GM12878 (cell line): ENCODE measurements around the gene GARRE1. TPM values are rescaled to one million over a fixed set of nuclear protein-coding genes. Genes with fewer than 3 reads are reported as not detected.

Experiments used
- ATAC-seq: fragments of 200-7000 bp; cut with Tn5 transposase; 3 replicates; pipeline ENCODE4 v1.9.1; 2020; ENCODE audit warnings: mild to moderate bottlenecking, moderate library complexity
- BruUV-seq: library from RNA; stranded (reverse); fragments of 400-500 nt; replicated peaks from 2 replicates; lab custom pipeline; 2021; lab: Mats Ljungman, UMichigan
- CTCF ChIA-PET: fragments of 300-600 bp; sonication (Branson Sonifier 250); formaldehyde crosslinking; extraction: SDS; loops from one replicate; lab custom pipeline; 2021; ENCODE audit warnings: inconsistent platforms; lab: Yijun Ruan, JAX
- POLR2A ChIA-PET: fragments of 350-600 bp; formaldehyde crosslinking; extraction: SDS; loops from one replicate; lab custom pipeline; 2021; ENCODE audit warnings: inconsistent platforms; lab: Charles Lee
- RAD21 ChIA-PET: fragments of 300-600 bp; sonication (Branson Sonifier 250); formaldehyde crosslinking; loops from one replicate; lab custom pipeline; 2023; ENCODE audit warnings: antibody characterized with exemption; ENCODE audit not compliant: unreplicated experiment; lab: Charles Lee
- SMC1A ChIA-PET: fragments of 300-600 bp; sonication (Branson Sonifier 250); formaldehyde crosslinking; loops from one replicate; lab custom pipeline; 2023; ENCODE audit not compliant: unreplicated experiment, uncharacterized antibody; lab: Charles Lee
- DNase-seq: peaks from one replicate; pipeline ENCODE4 v3.0.0-alpha.2; 2011; ENCODE audit warnings: low read depth, low spot score
- FAIRE-seq: peaks from 3 replicates; lab custom pipeline; 2011; peaks lifted over from hg19 to GRCh38; lab: Jason Lieb, UNC
- H2AFZ ChIP-seq: 2 replicates; pipeline ENCODE4 v1.6.0; 2011; ENCODE audit warnings: low read depth, low read length, control low read depth; ENCODE audit not compliant: control insufficient read depth
- H3K27ac ChIP-seq: 2 replicates; pipeline ENCODE4 v1.5.1; 2011; ENCODE audit warnings: control low read depth; ENCODE audit not compliant: control insufficient read depth, insufficient read depth
- H3K27me3 ChIP-seq, 2 experiments: replicated peaks in 1 of 2; 2 replicates each; pipeline versions ENCODE4 v1.6.0 to v1.6.1; 2011; ENCODE audit warnings: low read length in 1 of 2; ENCODE audit not compliant: control insufficient read depth in 2 of 2, insufficient read depth in 2 of 2
- H3K36me3 ChIP-seq, 2 experiments: 2 replicates each; pipeline ENCODE4 v1.5.1; 2011; ENCODE audit warnings: low read length in 1 of 2; ENCODE audit not compliant: control insufficient read depth in 2 of 2, insufficient read depth in 2 of 2
- H3K4me1 ChIP-seq: 2 replicates; pipeline ENCODE4 v1.6.1; 2011; ENCODE audit warnings: mild to moderate bottlenecking, low read length, moderate library complexity, mixed read lengths; ENCODE audit not compliant: control insufficient read depth, insufficient read depth
- H3K4me2 ChIP-seq: 2 replicates; pipeline ENCODE4 v1.6.0; 2011; ENCODE audit warnings: control low read depth; ENCODE audit not compliant: control insufficient read depth, insufficient read depth
- H3K4me3 ChIP-seq: fragments of 200-600 bp; sonication (generic); 2 replicates; pipeline ENCODE4 v1.5.1; 2016
- H3K79me2 ChIP-seq: 2 replicates; pipeline ENCODE4 v1.6.0; 2011; ENCODE audit warnings: low read length; ENCODE audit not compliant: control insufficient read depth, insufficient read depth
- H3K9ac ChIP-seq: 2 replicates; pipeline ENCODE4 v1.8.0; 2011; ENCODE audit warnings: low read length, control low read depth, mixed read lengths; ENCODE audit not compliant: control insufficient read depth, insufficient read depth
- H3K9me3 ChIP-seq: replicated peaks from 3 replicates; pipeline ENCODE4 v1.5.1; 2011; ENCODE audit warnings: mild to moderate bottlenecking, low read length; ENCODE audit not compliant: control insufficient read depth, insufficient read depth
- H4K20me1 ChIP-seq: 2 replicates; pipeline ENCODE4 v1.6.0; 2011; ENCODE audit not compliant: control insufficient read depth, insufficient read depth
- BMI1 ChIP-seq: fragments of 450-650 bp; IDR thresholded peaks from 2 replicates; pipeline ENCODE4 v1.6.1; 2016; ENCODE audit warnings: mild to moderate bottlenecking, moderate library complexity, borderline replicate concordance
- CBFB ChIP-seq: IDR thresholded peaks from 2 replicates; pipeline ENCODE4 v1.6.1; 2016; ENCODE audit warnings: antibody characterized with exemption, low read depth
- CHD4 ChIP-seq: fragments of 200-600 bp; sonication (generic); IDR thresholded peaks from 2 replicates; pipeline ENCODE4 v1.6.1; 2016; ENCODE audit warnings: mild to moderate bottlenecking
- FOXK2 ChIP-seq: fragments of 450-650 bp; IDR thresholded peaks from 2 replicates; pipeline ENCODE4 v1.6.1; 2017; ENCODE audit warnings: mild to moderate bottlenecking, moderate library complexity
- HDAC2 ChIP-seq: fragments of 200-600 bp; sonication (generic); IDR thresholded peaks from 2 replicates; pipeline ENCODE4 v1.6.1; 2017
- HDGF ChIP-seq: fragments of 450-650 bp; IDR thresholded peaks from 2 replicates; pipeline ENCODE4 v1.6.1; 2016; ENCODE audit warnings: antibody characterized with exemption
- JUNB ChIP-seq: IDR thresholded peaks from 2 replicates; pipeline ENCODE4 v1.6.1; 2016; ENCODE audit warnings: antibody characterized with exemption, mild to moderate bottlenecking
- NRF1 ChIP-seq: conservative IDR thresholded peaks from 2 replicates; pipeline ENCODE4 v1.6.1; 2011; ENCODE audit warnings: mild to moderate bottlenecking, low read depth, low read length, improper control_type of control experiment
- PAX5 ChIP-seq: IDR thresholded peaks from 2 replicates; pipeline ENCODE4 v1.6.1; 2011; ENCODE audit warnings: low read depth, low read length, borderline replicate concordance
- PAX8 ChIP-seq: fragments of 450-650 bp; IDR thresholded peaks from 2 replicates; pipeline ENCODE4 v1.6.1; 2017; ENCODE audit warnings: mild to moderate bottlenecking, moderate library complexity
- RAD21 ChIP-seq: IDR thresholded peaks from 2 replicates; pipeline ENCODE4 v1.6.1; 2011; ENCODE audit warnings: mild to moderate bottlenecking, low read depth, low read length, moderate library complexity; ENCODE audit not compliant: insufficient read depth
- RUNX3 ChIP-seq: IDR thresholded peaks from 2 replicates; pipeline ENCODE4 v1.6.1; 2012; ENCODE audit warnings: low read length, inconsistent platforms
- SMAD1 ChIP-seq: fragments of 450-650 bp; IDR thresholded peaks from 2 replicates; pipeline ENCODE4 v1.6.1; 2018; ENCODE audit warnings: mild to moderate bottlenecking, low read depth; ENCODE audit not compliant: partially characterized antibody
- WGBS: methylation state at CpG from one replicate; pipeline ENCODE4 v1.1.6; 2016; ENCODE audit warnings: low lambda C conversion rate; ENCODE audit not compliant: insufficient replicate concordance, insufficient coverage; ENCODE audit errors: missing lambda C conversion rate; 5-methylcytosine and 5-hydroxymethylcytosine counted together
- in situ Hi-C: fragments of 300-500 bp; cut with MboI; formaldehyde crosslinking; loops from 9 replicates; pipeline ENCODE4 v1.14.3; 2018; ENCODE audit warnings: mixed read lengths
- intact Hi-C: fragments of 100-400 bp; cut with micrococcal nuclease; formaldehyde crosslinking; loops from one replicate; pipeline ENCODE4 v1.14.2; 2022; ENCODE audit not compliant: unreplicated experiment
- polyA plus RNA-seq, 11 experiments: library from polyadenylated mRNA; depleted of rRNA in 4 of 11; unstranded in 6 of 11; stranded (reverse) in 5 of 11; fragments of >200 nt; fragmentation: Nextera tagmentation in 4 of 11; fragmentation: Illumina TruSeq in 1 of 11; extraction: Ambion mirVana in 4 of 11; extraction: Trizol in 1 of 11; gene quantifications; 1 replicate in 1 of 11; 2 replicates in 10 of 11; pipeline versions ENCODE4 v1.2.1 to v1.2.3, GENCODE V29; 2011 to 2016; ENCODE audit warnings: inconsistent platforms in 2 of 11, missing spikeins in 2 of 11, low read depth in 1 of 11
- total RNA-seq, 4 experiments: library from RNA; depleted of rRNA in 3 of 4; stranded (reverse); fragments of >200 nt in 3 of 4; fragmentation: Illumina TruSeq in 1 of 4; extraction: Trizol in 1 of 4; gene quantifications; 2 replicates each; pipeline versions ENCODE4 v1.2.1 to v1.2.3, GENCODE V29; 2013 to 2021
- TF ChIP-seq, protein P1 (sequence below): fragments of 450-650 bp; IDR thresholded peaks from 2 replicates; pipeline ENCODE4 v1.6.1; 2017; ENCODE audit warnings: antibody characterized with exemption, mild to moderate bottlenecking, moderate library complexity

Gene GARRE1
- total and polyA plus RNA-seq, 10 of the 15 experiments (the other 5 are each of a cell fraction or from before 2014, with no cell fraction given), result 1.1 to 9.4 (median 5.1) TPM

DNA sequence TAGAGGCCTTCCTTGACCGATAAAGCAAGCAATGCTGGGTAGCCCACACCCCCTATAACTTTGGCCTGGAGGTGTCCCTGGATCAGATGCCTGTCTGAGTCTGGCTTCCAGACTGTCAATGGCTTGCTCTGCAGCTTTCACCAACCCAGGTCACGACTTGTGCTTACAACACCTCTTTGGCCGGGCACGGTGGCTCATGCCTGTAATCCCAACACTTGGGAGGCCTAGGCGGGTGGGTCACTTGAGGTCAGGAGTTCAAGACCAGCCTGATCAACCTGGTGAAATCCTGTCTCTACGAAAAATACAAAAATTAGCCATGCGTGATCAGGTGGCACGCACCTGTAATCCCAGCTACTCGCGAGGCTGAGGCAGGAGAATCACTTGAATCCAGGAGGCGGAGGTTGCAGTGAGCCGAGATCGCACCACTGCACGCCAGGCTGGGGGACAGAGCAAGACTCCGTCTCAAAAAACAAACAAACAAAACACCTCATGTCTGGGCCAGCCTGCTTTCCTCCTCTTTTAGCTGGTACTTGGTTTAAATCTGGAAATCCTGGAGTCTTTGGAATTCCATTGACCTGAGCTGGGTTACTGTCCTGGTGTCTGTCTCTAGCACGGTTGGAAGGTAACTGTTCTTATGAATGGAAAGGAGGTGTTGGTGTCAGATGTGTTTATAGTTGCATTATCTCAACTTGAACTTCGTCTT, 10.3 kb upstream of the GARRE1 start:
- FAIRE-seq (no peak), ATAC-seq (no peak), DNase-seq (no peak)
- H3K4me3 ChIP-seq, result no peak overlapping the region
- H4K20me1 ChIP-seq, result no peaks in the 10 kb centered on the region
- no peak overlapping the region for H3K27ac ChIP-seq
- H3K9me3 ChIP-seq, result no peaks in the 10 kb centered on the region
- no peak overlapping the region for H2AFZ ChIP-seq
- H3K36me3 ChIP-seq, result no peaks in the 10 kb centered on the region
- CTCF ChIA-PET, result interaction anchor here (1.2 kb wide), 1 partner anchor 28 kb away, joined by 3 read pairs; no protein-coding TSS in a partner anchor
- H3K4me2 ChIP-seq, result no peak overlapping the region
- no peak overlapping the region for H3K9ac ChIP-seq
- SMC1A ChIA-PET, result no interaction called here
- POLR2A ChIA-PET, result no interaction called here
- no peaks in the 10 kb centered on the region for H3K79me2 ChIP-seq
- WGBS, result 71% methylated on average over 17 of the region's 17 CpGs
- in situ Hi-C loops, result no loop called here
- H3K27me3 ChIP-seq, result no peaks in the 10 kb centered on the region
- no TSS peak for BruUV-seq
- no peak for TF ChIP-seq PAX8
- no peak for TF ChIP-seq CHD4
- TF ChIP-seq NRF1, result no peak
- TF ChIP-seq SMAD1, result no peak
- no peak for TF ChIP-seq CBFB
- no peak for TF ChIP-seq BMI1
- TF ChIP-seq RUNX3, result no peak
- no peak for TF ChIP-seq HDGF
- TF ChIP-seq RAD21, result no peak
- TF ChIP-seq HDAC2, result no peak
- TF ChIP-seq FOXK2, result no peak
- TF ChIP-seq, protein P1, sequence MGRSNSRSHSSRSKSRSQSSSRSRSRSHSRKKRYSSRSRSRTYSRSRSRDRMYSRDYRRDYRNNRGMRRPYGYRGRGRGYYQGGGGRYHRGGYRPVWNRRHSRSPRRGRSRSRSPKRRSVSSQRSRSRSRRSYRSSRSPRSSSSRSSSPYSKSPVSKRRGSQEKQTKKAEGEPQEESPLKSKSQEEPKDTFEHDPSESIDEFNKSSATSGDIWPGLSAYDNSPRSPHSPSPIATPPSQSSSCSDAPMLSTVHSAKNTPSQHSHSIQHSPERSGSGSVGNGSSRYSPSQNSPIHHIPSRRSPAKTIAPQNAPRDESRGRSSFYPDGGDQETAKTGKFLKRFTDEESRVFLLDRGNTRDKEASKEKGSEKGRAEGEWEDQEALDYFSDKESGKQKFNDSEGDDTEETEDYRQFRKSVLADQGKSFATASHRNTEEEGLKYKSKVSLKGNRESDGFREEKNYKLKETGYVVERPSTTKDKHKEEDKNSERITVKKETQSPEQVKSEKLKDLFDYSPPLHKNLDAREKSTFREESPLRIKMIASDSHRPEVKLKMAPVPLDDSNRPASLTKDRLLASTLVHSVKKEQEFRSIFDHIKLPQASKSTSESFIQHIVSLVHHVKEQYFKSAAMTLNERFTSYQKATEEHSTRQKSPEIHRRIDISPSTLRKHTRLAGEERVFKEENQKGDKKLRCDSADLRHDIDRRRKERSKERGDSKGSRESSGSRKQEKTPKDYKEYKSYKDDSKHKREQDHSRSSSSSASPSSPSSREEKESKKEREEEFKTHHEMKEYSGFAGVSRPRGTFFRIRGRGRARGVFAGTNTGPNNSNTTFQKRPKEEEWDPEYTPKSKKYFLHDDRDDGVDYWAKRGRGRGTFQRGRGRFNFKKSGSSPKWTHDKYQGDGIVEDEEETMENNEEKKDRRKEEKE, result no peak
- no peak for TF ChIP-seq JUNB
- TF ChIP-seq PAX5, result no peak
- peaks cover 7% of the 10 kb centered on the region; the same call in 1 of the 2 replicates for H3K4me1 ChIP-seq
- RAD21 ChIA-PET, result no interaction called here
- intact Hi-C loops, result no loop called here
